Measurements from ENCODE around the gene RAP1GDS1.

RAP1GDS1 gene

DNA sequence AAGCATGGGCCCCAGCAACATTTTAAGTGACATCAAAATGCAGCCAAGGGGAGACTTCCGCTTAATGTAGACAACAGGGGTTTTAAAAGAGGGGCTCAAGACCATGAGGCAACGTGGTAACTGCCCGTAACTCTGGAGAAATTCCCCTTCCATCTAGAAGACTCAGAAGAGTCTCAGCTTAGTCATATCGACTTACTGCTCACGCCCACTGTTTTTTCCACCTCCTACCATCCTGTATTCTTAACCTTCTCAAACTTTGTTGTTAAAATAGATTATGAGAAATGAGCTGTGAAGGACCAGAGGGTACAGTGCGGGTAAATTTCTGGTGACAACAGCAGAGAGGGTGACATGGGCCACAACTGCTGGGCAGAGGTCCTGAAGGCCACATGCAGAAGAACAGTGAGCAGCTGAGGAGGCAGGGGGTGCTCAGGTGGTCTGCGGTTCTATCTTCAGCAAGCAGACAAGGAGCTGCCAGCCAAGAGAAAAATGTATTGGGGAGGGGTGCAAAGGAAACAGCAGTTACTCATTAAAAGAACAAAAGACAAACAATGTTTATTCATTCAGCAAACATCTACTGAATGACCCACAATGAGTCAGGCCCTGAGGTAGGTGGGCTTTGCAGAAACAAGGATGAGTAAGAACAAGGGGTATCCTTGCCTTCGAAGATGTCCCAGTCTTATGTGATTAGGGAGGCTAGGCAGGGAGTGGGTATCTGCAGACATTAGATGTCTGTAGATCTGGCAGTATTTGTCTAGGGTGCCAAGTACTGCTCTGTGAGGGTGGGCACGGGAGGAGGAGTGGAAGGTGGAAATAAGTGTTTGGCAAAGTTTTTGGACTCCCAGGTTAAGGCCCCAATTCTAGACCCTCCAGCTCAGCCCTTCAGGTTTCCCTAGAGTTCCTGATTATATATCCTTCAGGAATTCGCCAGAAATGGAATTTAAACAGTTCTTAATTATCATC is 221.9 kb downstream of the RAP1GDS1 start:
- DNase-seq (ENCODE audit: low read depth in 3 of 3) = peak in 2 of 3 experiments; percentile 10 to 18

DNA sequence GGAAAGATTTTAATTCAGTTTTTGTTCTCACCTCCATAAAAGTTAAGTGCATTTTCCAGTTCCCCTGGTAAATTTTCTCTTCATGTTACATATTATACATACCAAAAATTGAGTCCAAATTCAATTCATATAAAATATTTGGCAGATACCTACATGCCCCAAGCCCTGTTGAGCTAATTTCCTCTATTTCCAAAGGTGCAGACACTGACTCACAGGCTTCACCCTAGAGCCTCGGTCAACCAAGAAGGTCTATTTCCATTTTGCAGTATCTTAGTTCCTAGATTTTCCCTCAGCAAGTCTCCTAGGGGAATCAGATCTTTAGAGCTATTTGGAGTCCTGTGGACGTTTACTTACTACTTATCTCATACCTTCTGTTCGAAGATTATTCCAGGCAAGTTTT is 222.8 kb downstream of the RAP1GDS1 start:
- DNase-seq (ENCODE audit: low read depth in 3 of 3) = no peak

DNA sequence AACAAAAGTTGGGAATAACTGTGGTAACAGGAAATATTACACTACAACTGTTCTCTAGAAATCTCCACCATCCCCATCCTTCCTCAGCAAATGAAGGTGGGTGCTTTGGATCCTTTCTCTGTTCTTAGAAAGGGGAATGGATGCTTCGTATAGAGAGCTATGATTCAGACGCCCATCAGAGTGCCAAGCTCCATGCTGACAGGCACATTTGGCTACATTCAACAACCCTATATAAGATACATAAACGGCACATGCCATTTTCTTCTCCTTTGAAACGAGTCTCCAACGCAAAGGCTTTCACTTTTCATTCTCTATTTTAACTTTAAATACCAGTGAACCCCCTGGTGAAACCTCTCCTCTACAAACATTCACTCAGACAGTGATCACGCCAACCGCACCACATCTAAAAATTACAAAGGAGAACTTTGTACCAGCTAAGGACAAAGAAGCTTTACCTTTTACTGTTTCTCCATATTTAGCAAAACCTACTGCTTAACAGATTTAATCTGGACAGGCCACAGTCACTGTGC is 224.7 kb downstream of the RAP1GDS1 start:
- DNase-seq (ENCODE audit: low read depth in 3 of 3) = no peak

DNA sequence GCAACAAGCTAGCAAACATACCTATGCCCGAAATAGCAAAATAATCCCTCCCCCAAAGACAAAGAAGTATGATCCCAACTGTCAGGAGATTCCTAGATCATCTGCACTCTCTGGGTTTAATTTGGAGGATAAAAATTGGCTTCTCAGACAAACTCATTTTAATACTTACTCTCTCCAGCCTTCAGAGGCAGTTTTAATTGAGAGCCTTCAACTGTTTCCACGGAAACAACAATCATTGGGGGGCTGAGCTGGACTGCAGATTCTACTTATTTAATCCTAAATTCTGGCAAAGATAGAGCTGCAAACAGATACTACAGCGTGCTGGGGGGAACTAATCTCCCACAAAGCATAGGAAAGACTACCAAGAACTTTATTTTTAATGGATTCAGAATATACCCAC is 229.1 kb downstream of the RAP1GDS1 start:
- no peak for DNase-seq (ENCODE audit: low read depth in 3 of 3)

DNA sequence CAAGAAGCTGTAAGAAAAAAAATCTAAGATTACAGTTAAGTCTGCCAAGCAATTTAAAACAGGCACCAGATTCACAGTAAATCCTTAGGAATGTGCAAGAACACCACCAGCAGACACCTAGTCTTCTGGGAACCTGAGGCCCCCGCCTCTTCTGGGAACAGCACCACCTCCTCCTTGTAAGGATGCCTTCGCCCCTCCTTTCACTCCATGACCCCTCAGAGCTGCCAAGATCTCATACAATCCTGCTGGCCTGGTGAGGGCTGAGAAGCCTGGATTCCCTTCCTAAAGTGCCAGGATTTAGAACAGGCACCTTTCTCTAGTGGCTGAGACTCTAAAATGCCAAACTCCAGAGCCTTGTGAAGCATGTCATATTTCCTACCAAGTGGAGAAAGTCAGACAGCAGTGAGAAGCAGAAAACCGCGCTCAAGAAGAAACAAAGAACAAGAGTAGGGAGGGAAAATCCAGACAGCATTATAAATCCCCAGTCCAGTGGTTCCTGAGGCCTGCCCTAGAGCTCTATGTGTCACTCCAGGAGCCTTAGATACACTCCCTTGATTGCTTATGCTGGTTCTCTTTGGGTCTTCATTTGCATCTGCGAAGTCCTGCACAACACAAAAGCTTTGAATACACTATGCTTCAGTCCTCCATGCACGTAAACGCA is 230.8 kb downstream of the RAP1GDS1 start:
- no peak for DNase-seq (ENCODE audit: low read depth in 3 of 3)

DNA sequence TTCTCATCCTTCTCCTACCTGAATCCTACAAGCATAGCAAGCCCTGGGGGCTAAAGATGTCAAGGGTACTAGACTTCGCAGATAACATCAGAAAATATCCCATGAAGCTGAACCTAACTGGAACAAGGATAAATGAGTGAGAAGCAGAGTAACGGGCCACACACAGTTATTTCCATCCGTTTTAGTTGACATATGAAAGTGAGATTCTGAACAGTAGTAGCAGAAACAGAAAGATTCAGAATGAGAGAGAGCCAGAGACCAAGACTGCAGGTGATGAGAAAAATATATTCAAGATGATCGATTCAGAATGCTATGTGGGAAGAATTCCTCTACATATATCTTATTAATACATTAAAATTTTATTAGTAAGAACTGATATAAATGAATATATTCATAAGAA is 232.1 kb downstream of the RAP1GDS1 start:
- DNase-seq (ENCODE audit: low read depth in 3 of 3) = no peak

Measured in stimulated activated CD4-positive, alpha-beta T cell treated with anti-CD3 and anti-CD28 coated beads, TNF-alpha, amount 100 ng/mL, for 4 hours (primary cell).